PC-3 (cell line): ENCODE data around the gene ZSCAN25.

Source experiments
- CTCF ChIP-seq: fragments of 300-600 bp; sonication (generic); conservative IDR thresholded peaks from 2 replicates; pipeline ENCODE4 v1.5.1; 2017; ENCODE audit warnings: antibody characterized with exemption, low read depth, mild to moderate bottlenecking, low read length
- EZH2 ChIP-seq: fragments of 300-600 bp; sonication (generic); IDR thresholded peaks from one replicate; pipeline ENCODE4 v1.6.1; 2017; ENCODE audit warnings: antibody characterized with exemption, mild to moderate bottlenecking, low read length; ENCODE audit not compliant: unreplicated experiment
- EZH2phosphoT487 ChIP-seq: fragments of 300-600 bp; sonication (generic); IDR thresholded peaks from 2 replicates; pipeline ENCODE4 v1.6.1; 2018; ENCODE audit warnings: mild to moderate bottlenecking, antibody characterized with exemption, low read length, borderline replicate concordance

GRCh38 chr7:99616359-99617191, at the start of gene ZSCAN25:
- TF ChIP-seq CTCF (peak; percentile 60), EZH2 (no peak), EZH2phosphoT487 (no peak)
